GM19467 (cell line): Measurements from ENCODE around the gene ATG13.
"Not testable (repeated sequence)": the region's sequence is repeated elsewhere in the genome, so short reads cannot be mapped to it uniquely, and the experiment has no call there.

Source experiments
- ATAC-seq: cut with Tn5 transposase; IDR thresholded peaks from one replicate; pipeline ENCODE4 v1.9.1; 2021; ENCODE audit warnings: mild to moderate bottlenecking, moderate library complexity; ENCODE audit not compliant: unreplicated experiment

ATG13 gene

DNA sequence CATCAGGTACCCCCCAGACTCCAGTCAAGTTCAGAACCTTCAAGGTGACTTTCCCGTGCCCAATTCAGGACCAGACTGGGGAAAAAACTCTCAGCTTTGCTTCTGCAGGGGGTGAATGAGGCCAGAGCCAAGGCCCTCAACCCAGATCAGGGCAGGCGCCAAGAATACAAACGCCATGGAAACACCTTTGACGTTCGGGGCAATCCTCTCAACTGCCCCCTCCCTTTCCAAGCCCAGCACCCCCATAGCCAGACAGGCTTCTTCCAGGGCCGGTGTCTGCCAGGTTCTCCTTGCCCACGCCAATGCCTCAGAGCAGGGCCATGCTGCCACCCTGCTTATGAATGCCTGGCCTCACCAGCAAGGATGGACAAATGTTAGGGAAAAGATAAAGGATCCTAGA lies 77.3 kb downstream of the ATG13 start:
- ATAC-seq, result no peak

DNA sequence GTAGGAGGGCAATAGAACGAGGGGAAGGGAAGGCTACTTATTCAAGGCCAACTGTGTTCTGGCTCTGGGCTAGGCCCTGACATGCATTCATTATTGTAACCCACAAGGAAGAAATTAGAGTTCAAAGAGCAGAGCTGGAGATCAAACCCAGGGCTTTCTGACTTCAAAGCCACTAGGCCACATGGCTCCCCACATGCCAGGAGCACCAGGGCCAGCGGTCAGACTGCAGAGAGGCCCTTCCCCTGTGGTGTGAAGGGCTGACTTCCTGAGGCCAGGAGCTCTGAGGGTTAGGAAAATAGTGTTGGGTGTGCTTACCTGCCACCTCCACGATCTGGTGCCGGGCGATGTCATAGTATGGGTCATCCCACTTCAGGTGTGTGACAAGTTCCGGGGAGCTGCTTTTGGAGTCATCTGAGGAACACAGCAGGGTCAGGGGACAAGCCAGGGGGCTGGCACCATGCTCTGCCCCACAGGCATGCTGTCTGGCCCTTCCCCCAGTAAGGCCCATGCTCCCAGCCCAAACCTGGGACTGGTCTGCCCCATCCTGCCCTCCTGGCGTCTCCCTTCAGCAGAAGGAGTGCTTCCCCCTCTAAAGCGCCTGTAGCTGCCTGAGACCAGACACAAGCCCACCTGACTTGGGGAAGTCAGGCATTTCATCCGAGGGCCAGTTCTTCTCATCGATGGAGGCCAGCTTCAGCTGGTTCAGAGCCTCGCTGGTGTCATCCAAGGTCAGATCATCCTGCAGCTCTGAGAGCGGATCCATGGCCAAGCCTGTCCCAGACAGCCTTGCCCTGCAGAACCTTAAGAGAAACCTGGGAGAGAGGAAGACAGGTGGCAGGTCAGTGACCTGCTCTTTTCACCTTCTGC lies 78.2 kb downstream of the ATG13 start:
- ATAC-seq, result no peak

- ATAC-seq, result no peak
These were observed 78.8 kb downstream of the ATG13 start for GRCh38 chr11:46696212-46696558.

DNA sequence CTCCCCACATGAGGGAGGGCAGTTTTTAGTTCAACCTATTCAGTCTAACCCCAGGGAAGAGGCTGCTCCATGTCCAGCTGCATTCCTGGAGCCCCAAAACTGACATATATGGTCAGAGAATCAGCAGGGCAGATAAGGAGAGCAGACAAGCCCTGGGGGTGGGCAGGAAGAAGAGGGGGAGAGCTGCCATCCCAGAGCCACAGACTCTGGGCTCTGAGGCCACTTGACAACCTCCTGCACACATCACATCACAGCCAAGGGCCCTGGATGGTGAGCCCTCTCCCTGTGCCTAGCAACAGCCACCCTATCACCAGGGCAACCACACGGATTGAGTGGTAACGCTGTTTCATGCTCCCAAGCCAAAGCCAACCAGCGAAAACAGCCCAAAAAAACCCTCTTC lies 80.0 kb downstream of the ATG13 start:
- no peak for ATAC-seq

DNA sequence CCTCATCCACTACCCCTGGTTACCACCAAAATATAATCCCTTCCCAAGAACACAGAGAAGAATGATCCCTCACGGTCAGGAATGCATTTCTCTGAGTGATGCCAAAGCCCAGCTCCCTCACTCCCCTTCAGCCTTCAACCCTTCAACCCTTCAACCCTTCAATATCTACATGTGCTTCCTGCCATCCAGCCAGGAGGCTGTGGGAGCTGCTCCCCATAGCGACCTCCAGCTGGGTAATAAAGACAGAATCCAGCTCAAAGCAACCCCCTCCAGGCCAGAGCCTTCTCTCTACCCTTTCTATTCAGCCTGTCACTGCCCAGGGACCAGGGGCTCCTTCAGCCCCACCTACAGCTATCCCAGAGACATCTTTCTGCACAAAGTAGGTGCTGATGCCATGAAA lies 80.4 kb downstream of the ATG13 start:
- no peak for ATAC-seq

DNA sequence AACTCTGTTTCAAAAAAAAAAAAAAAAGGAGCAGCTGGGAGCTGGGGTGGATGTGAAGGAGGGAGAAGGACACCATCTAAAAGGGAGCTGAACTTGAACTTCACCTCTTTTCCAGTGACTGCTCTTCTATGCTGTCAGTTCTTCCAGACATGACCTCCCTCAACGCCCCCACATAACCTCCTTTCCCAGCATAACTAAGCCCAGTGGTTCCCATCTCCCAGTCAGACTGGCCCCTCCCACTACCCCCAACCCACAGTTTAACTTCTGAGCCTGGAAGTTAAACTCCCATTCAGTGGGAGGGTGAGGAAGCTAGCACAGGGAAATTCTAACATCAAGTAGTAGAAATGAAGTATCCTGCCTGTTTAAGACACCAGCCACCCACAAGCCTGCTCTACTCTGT lies 81.2 kb downstream of the ATG13 start:
- ATAC-seq, result no peak

DNA sequence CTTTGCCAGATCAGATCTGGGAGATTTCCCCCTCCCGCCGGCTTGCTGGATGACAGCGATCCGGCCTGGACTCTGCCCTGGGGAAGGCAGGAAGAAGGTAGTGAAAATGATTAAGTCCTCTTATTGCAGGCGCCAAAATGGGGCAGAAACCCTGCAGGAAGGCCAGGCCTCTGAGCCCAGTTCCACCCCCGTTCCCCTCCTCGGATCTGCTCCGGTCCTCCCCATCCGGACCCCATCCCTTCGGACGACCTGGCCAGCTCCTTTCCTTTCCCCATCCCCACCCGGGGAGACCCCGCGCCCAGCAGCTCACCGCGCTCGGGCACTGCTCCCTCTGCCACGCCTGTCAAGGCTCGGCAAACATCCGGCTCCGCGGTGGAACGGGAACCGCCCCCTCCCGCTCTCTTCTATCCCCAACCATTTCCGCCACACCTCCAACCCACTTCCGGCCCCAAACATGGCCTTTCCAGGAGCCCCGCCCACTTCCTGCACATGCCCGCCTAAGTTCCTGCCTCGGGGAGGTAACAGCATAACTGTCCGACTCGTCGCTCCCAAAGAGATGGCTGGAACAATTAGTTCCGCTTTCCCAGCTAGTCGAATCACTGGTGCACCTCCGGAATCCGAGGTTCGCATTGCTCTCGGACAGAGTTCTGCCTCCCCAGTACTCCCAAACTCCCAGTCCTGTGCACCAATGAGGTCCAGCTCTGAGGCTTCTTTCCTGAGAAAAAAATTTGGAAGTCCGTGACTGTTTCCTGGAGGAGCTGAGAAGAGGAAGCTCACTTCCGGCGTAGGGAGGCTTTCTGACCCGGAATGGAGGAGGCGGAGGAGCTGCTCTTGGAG lies 83.1 kb downstream of the ATG13 start, which contains the start of the genes ARHGAP1 and ZNF408:
Gene ARHGAP1 (minus strand): TSS at position 379 of the 837 bp plus-strand sequence. CDS start 4,512 bp downstream, outside the sequence.
Gene ZNF408 (plus strand): TSS at position 791 of the 837 bp plus-strand sequence. CDS start 17 bp downstream, at position 808.
- peak; percentile 86 for ATAC-seq

DNA sequence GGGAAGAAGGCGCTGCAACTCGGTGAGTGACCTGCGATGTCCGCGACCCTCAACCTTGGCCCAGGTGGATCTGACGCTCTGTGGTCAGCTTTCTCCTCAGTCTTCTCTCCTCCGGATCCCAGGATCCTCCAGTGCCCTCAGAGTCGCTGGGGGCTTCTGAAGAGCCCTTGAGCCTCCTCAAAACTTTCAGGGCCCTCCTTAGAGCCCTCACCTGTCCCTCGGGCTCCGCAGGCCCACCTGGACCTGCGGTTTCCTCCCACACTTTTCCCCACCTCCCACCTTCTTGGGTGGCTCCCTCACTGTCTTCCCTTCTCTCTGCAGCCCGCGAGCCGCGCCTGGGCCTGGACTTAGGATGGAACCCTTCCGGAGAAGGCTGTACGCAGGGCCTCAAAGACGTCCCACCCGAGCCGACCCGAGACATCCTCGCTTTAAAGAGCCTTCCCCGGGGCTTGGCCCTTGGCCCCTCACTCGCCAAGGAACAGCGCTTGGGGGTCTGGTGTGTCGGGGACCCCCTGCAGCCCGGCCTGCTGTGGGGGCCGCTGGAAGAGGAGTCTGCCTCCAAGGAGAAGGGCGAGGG lies 83.8 kb downstream of the ATG13 start:
- ATAC-seq, result no peak

GRCh38 chr11:46705070-46705688 lies 87.8 kb downstream of the ATG13 start:
- ATAC-seq, result no peak

GRCh38 chr11:46706886-46707285 lies 89.5 kb downstream of the ATG13 start:
- no peak for ATAC-seq

DNA sequence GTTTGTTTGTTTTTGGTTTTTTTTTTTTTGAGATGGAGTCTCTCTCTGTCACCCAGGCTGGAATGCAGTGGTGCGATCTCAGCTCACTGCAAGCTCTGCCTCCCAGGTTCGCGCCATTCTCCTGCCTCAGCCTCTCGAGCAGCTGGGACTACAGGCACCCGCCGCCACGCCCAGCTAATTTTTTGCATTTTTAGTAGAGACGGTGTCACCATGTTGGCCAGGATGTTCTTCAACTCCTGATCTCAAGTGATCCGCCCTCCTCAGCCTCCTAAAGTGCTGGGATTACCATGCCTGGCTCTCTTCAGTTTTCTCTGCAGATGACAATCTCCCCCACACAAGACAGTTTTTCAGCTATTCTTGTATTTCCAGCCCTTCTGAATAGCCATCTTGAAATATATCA lies 92.0 kb downstream of the ATG13 start:
- ATAC-seq, result not testable (repeated sequence)

DNA sequence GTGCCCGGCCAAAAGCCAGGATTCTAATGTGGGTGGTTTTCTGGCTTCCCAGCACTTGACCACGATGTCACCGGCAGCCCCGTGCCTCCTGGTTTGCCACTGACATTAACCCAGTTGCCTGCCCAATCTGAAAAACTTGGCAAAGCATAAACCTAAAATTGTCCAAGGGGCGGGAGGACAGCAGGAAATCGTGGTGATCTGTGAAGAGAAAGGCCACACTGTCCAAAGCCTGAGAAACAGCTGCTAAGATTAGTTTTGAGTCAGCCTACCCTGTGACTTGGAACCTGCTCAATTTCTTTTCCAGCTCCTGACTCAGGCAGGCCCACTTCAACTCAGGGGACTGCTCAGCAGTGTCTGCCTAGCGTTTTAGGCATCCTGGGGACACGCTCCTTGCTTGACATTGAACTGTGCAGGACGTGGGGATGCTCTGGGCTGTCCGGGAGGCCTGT lies 93.5 kb downstream of the ATG13 start:
- no peak for ATAC-seq

DNA sequence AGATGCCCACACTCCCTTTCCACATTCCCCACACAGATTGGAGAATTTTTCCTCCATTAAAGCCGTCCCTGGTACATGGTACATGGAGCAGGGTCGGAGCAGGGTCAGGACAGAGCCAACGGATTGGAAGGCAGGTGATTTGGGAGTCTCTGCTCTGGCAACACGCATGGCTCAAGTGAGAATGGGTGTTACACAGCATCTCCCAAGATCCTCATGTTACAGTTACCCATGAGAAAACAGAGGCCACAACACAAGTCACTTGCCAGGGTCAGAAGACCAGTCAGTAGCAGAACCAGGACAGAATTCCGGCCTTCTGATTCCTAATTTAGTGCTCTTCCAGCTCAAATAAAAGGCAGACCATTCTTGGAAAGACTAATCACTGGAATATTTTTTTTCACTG lies 94.0 kb downstream of the ATG13 start:
- ATAC-seq, result no peak

GRCh38 chr11:46712874-46713576 lies 95.7 kb downstream of the ATG13 start:
- ATAC-seq, result no peak

GRCh38 chr11:46717825-46718154 lies 100.4 kb downstream of the ATG13 start:
- not testable (repeated sequence) for ATAC-seq

DNA sequence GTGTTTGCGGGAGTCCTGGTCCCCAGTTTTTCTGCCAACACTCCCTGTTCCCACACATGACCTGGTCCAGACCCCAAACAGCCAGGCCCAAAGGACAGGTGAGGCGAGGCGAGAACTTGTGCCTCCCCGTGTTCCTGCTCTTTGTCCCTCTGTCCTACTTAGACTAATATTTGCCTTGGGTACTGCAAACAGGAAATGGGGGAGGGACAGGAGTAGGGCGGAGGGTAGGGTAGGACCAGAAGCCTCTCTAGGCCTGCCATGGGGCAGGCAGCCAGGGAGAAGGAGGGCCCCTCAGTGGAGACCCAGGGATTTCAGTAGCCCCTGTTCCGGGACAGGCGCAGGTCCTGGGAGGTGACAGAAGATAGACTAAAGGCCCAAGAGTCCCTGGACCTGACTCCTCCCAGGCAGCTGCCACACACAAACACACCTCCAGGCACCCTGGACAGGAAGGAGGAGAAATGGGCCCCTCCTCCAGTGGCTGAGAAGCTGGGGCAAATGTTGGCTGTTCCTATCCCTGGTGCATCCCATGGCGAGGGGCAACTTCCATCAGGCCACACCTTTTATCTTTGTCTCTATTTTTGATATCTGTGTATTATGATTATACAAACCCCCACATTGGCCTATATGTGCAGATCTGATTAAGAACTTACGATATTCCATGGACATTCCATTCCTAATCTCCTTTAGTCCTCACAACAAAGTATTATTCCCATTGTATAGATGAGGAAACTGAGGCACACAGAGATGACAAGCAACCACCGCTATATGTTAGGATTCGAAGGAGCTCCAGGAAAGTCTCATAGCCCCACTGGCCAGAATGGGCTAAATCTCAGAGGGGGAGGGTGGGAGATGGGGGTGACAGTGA lies 101.0 kb downstream of the ATG13 start:
- no peak for ATAC-seq

GRCh38 chr11:46719048-46719542 lies 101.7 kb downstream of the ATG13 start, which contains the start of gene F2:
Gene F2, plus strand, starts transcription at chr11:46719213. Its CDS starts 23 bp downstream, at chr11:46719236.
- ATAC-seq, result no peak

- no peak for ATAC-seq
These were observed 102.3 kb downstream of the ATG13 start for GRCh38 chr11:46719543-46720218.

GRCh38 chr11:46721286-46721685 lies 103.9 kb downstream of the ATG13 start:
- no peak for ATAC-seq
